M059J (cell line): ENCODE results near the gene PCSK6. TPM values are rescaled to one million over a fixed set of nuclear protein-coding genes. Genes with fewer than 3 reads are reported as not detected.

Experiments used
- DNase-seq: peaks from one replicate; pipeline ENCODE4 v3.0.0-alpha.2; 2012; ENCODE audit warnings: low read depth
- total RNA-seq: library from RNA; depleted of rRNA; stranded (reverse); fragments of >200 nt; shearing (Covaris generic); gene quantifications from 2 replicates; pipeline ENCODE4 v1.2.3, GENCODE V29; 2014

PCSK6 gene
- total RNA-seq, 1 experiment from 2014 or later: not detected

- peak; percentile 66 for DNase-seq
These were observed 10.6 kb upstream of the PCSK6 start for GRCh38 chr15:101499863-101500713.

- no peak for DNase-seq
These were observed 9.4 kb upstream of the PCSK6 start for GRCh38 chr15:101498717-101499480.

GRCh38 chr15:101498076-101498716, 8.7 kb upstream of the PCSK6 start:
- no peak for DNase-seq

- no peak for DNase-seq
These were observed 8.1 kb upstream of the PCSK6 start for GRCh38 chr15:101497484-101498034.

- DNase-seq: no peak
These were observed 7.5 kb upstream of the PCSK6 start for GRCh38 chr15:101497017-101497416.

GRCh38 chr15:101496198-101496986, 6.9 kb upstream of the PCSK6 start:
- no peak for DNase-seq

- no peak for DNase-seq
These were observed 6.1 kb upstream of the PCSK6 start for GRCh38 chr15:101495334-101496197.

- DNase-seq: no peak
These were observed 4.8 kb upstream of the PCSK6 start for GRCh38 chr15:101494251-101494796.

GRCh38 chr15:101492766-101493692, 3.5 kb upstream of the PCSK6 start:
- DNase-seq: no peak

GRCh38 chr15:101491734-101492640, 2.5 kb upstream of the PCSK6 start:
- no peak for DNase-seq

- DNase-seq: no peak
These were observed 1.6 kb upstream of the PCSK6 start for GRCh38 chr15:101490922-101491733.

GRCh38 chr15:101490408-101490891, 943 bp upstream of the PCSK6 start:
- DNase-seq: no peak

GRCh38 chr15:101489237-101489598, 289 bp downstream of the PCSK6 start:
- DNase-seq: no peak

- no peak for DNase-seq
These were observed 975 bp downstream of the PCSK6 start for GRCh38 chr15:101488300-101489164.

GRCh38 chr15:101486696-101487459, 2.6 kb downstream of the PCSK6 start:
- peak; percentile 13 for DNase-seq
